ENCODE measurements around the gene PRELID2.
"Not testable (repeated sequence)": the region's sequence is repeated elsewhere in the genome, so short reads cannot be mapped to it uniquely, and the experiment has no call there.

The PRELID2 gene

DNA sequence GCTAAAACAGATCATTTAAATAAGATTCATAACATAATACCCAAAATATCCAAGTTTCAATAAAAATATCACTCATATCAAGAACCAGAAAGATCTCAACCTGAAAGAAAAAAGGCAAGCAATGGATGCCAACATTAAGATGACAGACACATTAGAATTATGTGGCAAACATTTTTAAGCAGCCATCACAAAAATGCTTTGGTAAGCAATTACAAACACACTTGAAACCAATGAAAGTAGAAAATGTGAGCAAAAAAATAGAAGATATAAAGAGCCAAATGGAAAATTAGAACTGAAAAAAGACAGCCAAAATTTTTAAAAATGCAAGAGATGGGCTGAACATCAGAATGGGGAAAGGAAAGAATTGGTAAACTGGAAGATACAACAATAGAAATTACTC is 96.9 kb downstream of the PRELID2 start:
- no peak for DNase-seq (ENCODE audit: low read depth, low spot score)
- no peaks in the 10 kb centered on the region for H3K36me3 ChIP-seq (ENCODE audit: insufficient read depth, low read length)
- TF ChIP-seq FOXP2 (optimal IDR thresholded peaks at IDR 0.05; ENCODE audit: control extremely low read depth, extremely low read length, insufficient read depth), result no peak
- TF ChIP-seq EZH2 (IDR thresholded peaks at IDR 0.05), result no peak
- no peak for TF ChIP-seq POLR2AphosphoS5 (IDR thresholded peaks at IDR 0.05; ENCODE audit: borderline replicate concordance, low read depth, low read length)

DNA sequence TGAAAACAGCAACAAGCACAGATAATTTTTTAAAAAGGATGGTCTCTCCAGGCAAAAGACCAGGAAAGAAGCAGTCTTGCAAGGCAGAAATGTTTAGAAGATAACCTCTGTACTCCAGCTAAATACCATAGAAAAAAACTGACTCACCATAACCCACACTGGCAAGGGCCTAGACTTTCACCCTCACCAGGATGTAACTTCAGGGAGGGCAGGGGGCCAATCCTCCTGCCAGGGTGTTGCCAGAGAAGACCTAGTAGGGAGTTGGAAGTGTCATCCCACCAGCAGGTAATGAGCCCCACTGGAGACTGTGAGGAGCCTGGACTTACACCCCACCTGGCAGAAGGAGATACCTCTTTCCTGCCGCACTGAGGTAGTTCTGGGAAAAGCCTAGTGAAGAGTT is 97.6 kb downstream of the PRELID2 start:
- Histone ChIP-seq H3K4me3 (no peak overlapping the region), H3K36me3 (ENCODE audit: insufficient read depth, low read length) (no peaks in the 10 kb centered on the region), H3K9me3 (ENCODE audit: low read depth, low read length) (no peaks in the 10 kb centered on the region), H3K9ac (ENCODE audit: insufficient read length) (no peak overlapping the region), H3K27ac (no peak overlapping the region)
- TF ChIP-seq EZH2 (IDR thresholded peaks at IDR 0.05), result no peak
- DNase-seq (ENCODE audit: low read depth, low spot score), result no peak

More for the DNA sequence above, 96.9 kb downstream of the PRELID2 start:
- Histone ChIP-seq H3K9ac (ENCODE audit: insufficient read length) (no peak overlapping the region), H3K27ac (no peak overlapping the region), H3K4me3 (no peak overlapping the region), H3K9me3 (ENCODE audit: low read depth, low read length) (no peaks in the 10 kb centered on the region)

- not testable (repeated sequence) for H3K9ac ChIP-seq (ENCODE audit: insufficient read length); H3K9me3 ChIP-seq (ENCODE audit: low read depth, low read length); DNase-seq (ENCODE audit: low read depth, low spot score); H3K4me3 ChIP-seq; H3K27ac ChIP-seq; H3K36me3 ChIP-seq (ENCODE audit: insufficient read depth, low read length)
These were observed 105.2 kb downstream of the PRELID2 start for GRCh38 chr5:145729956-145730355.

DNA sequence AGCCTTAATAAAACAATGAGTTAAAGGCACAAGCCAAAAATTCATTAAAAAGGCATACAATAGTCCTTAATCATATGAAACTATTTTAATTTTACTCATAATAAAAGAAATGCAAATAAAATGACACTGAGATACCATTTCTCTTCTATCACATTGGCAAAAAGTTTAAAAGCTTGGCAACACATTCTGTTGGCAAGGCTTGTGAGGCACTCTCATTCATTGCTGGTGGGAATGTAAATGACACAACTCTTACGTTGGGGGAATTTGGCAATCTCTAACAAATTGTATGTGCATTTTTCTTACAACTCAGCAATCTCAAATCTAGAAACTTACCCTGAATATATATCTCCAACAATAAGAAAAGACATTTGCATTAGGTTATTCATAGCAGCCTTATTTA is 111.6 kb downstream of the PRELID2 start:
- H3K9ac ChIP-seq (ENCODE audit: insufficient read length), result no peak overlapping the region

DNA sequence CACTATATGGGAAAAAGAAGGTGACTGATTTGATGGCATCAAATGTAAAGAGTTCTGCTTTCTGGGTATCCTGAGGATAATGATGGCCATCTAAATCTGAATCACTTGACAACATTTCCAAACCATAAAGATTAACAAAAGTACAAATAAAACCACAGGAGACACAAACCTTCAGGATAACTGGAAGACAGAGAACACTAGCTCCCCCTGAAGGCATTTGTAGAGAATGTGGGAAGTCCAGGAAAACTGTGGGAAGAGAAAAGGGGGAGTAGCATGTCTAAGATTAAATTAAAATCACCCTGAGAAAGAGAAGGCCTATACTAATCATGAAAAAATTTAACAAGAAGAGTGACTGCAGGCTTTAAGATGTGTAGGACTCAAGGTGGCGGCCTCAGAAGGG is 116.2 kb downstream of the PRELID2 start:
- H3K9ac ChIP-seq (ENCODE audit: insufficient read length), result no peak overlapping the region
- no peaks in the 10 kb centered on the region for H3K36me3 ChIP-seq (ENCODE audit: insufficient read depth, low read length)
- TF ChIP-seq POLR2AphosphoS5 (IDR thresholded peaks at IDR 0.05; ENCODE audit: borderline replicate concordance, low read depth, low read length), result no peak
- no peak for TF ChIP-seq FOXP2 (optimal IDR thresholded peaks at IDR 0.05; ENCODE audit: control extremely low read depth, extremely low read length, insufficient read depth)
- no peak for TF ChIP-seq EZH2 (IDR thresholded peaks at IDR 0.05)
- no peak overlapping the region for H3K4me3 ChIP-seq
- no peaks in the 10 kb centered on the region for H3K9me3 ChIP-seq (ENCODE audit: low read depth, low read length)
- H3K27ac ChIP-seq, result no peak overlapping the region
- DNase-seq (ENCODE audit: low read depth, low spot score), result no peak

More for the DNA sequence above, 111.6 kb downstream of the PRELID2 start:
- no peak for DNase-seq (ENCODE audit: low read depth, low spot score)
- TF ChIP-seq POLR2AphosphoS5 (IDR thresholded peaks at IDR 0.05; ENCODE audit: borderline replicate concordance, low read depth, low read length) (no peak), FOXP2 (optimal IDR thresholded peaks at IDR 0.05; ENCODE audit: control extremely low read depth, extremely low read length, insufficient read depth) (no peak), EZH2 (IDR thresholded peaks at IDR 0.05) (no peak)
- Histone ChIP-seq H3K9me3 (ENCODE audit: low read depth, low read length) (no peaks in the 10 kb centered on the region), H3K4me3 (no peak overlapping the region), H3K27ac (no peak overlapping the region), H3K36me3 (ENCODE audit: insufficient read depth, low read length) (no peaks in the 10 kb centered on the region)

DNA sequence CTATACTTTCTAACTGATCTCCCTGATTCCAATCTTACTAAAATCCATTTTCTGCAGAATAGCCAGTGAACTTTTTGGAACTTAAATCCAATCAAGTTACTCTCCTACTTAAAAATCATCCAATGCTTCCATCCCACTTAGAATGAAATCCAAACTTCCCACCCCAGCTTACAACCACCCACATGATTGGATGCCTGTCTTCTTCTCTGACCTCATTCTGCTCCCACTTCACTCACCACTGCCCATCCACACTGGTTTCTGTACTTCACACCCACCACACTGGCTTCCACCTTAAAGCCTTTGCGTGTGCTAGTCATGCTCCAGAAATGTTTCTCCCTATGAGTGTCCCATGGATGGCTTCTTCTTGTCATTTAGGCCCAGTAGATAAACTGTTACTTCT is 119.7 kb downstream of the PRELID2 start:
- Histone ChIP-seq H3K9ac (ENCODE audit: insufficient read length) (no peak overlapping the region), H3K9me3 (ENCODE audit: low read depth, low read length) (no peaks in the 10 kb centered on the region), H3K4me3 (no peak overlapping the region), H3K36me3 (ENCODE audit: insufficient read depth, low read length) (no peaks in the 10 kb centered on the region), H3K27ac (no peak overlapping the region)
- DNase-seq (ENCODE audit: low read depth, low spot score), result no peak
- no peak for TF ChIP-seq FOXP2 (optimal IDR thresholded peaks at IDR 0.05; ENCODE audit: control extremely low read depth, extremely low read length, insufficient read depth)
- TF ChIP-seq POLR2AphosphoS5 (IDR thresholded peaks at IDR 0.05; ENCODE audit: borderline replicate concordance, low read depth, low read length), result no peak
- TF ChIP-seq EZH2 (IDR thresholded peaks at IDR 0.05), result no peak

DNA sequence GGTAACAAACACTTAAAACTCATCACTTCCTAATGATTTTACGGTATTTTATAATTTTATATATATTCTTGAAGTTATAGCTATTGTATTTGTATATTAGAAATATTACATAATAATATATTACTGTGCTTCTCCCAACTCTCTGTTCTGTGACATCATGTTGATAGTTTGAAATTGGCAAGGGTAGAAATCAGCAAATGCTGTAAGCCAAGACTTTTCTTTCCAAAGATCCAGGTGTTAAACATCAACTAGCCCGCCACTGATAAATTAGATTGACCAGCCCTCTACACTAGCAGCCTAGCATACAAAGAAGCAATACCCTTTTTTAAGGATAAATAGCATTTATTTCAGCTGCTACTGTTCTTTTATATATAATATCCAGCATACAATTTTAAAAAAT is 122.9 kb downstream of the PRELID2 start:
- H3K9ac ChIP-seq (ENCODE audit: insufficient read length), result no peak overlapping the region
- DNase-seq (ENCODE audit: low read depth, low spot score), result no peak
- no peak overlapping the region for H3K27ac ChIP-seq
- TF ChIP-seq FOXP2 (optimal IDR thresholded peaks at IDR 0.05; ENCODE audit: control extremely low read depth, extremely low read length, insufficient read depth) (no peak), POLR2AphosphoS5 (IDR thresholded peaks at IDR 0.05; ENCODE audit: borderline replicate concordance, low read depth, low read length) (no peak), EZH2 (IDR thresholded peaks at IDR 0.05) (no peak)
- H3K4me3 ChIP-seq, result no peak overlapping the region
- H3K9me3 ChIP-seq (ENCODE audit: low read depth, low read length), result no peaks in the 10 kb centered on the region
- no peaks in the 10 kb centered on the region for H3K36me3 ChIP-seq (ENCODE audit: insufficient read depth, low read length)

DNA sequence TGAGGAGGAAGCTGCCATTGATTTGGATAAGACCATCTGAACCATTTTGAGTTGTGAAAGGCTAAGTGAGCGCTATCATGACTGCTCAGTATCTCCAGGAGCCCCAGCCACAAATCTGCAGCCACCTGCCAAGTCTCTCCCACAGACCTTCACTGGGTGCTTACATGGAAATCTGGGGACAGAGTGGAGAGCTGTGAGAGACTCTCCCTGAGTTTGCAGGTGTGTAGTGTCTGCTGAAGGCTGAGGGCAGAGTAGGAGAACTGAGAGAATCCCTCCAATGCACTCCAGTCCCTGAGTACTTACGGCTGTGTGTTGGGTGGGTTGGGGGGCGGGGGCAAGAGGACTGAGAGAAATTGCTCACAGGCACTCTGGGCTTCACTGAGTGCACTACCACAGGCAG is 123.7 kb downstream of the PRELID2 start:
- DNase-seq (ENCODE audit: low read depth, low spot score), result no peak
- H3K9me3 ChIP-seq (ENCODE audit: low read depth, low read length), result no peaks in the 10 kb centered on the region
- TF ChIP-seq FOXP2 (optimal IDR thresholded peaks at IDR 0.05; ENCODE audit: control extremely low read depth, extremely low read length, insufficient read depth), result no peak
- no peak for TF ChIP-seq EZH2 (IDR thresholded peaks at IDR 0.05)
- TF ChIP-seq POLR2AphosphoS5 (IDR thresholded peaks at IDR 0.05; ENCODE audit: borderline replicate concordance, low read depth, low read length), result no peak
- H3K9ac ChIP-seq (ENCODE audit: insufficient read length), result no peak overlapping the region
- no peaks in the 10 kb centered on the region for H3K36me3 ChIP-seq (ENCODE audit: insufficient read depth, low read length)
- H3K27ac ChIP-seq, result no peak overlapping the region
- H3K4me3 ChIP-seq, result no peak overlapping the region

Data from SK-N-MC (cell line).